CD8-positive, alpha-beta memory T cell (primary cell): ENCODE measurements around the gene VWA5B1. TPM values are rescaled to one million over a fixed set of nuclear protein-coding genes. Genes with fewer than 3 reads are reported as not detected.

ENCODE experiments used
- CTCF ChIA-PET: fragments of 350-600 bp; sonication (Branson Sonifier 250); formaldehyde crosslinking; loops from one replicate; lab custom pipeline; 2021; ENCODE audit warnings: antibody characterized with exemption; lab: Charles Lee
- POLR2A ChIA-PET: fragments of 350-600 bp; sonication (Branson Sonifier 250); formaldehyde crosslinking; loops from one replicate; lab custom pipeline; 2021; ENCODE audit warnings: antibody characterized with exemption; lab: Charles Lee
- DNase-seq, 5 donors: peaks; one replicate each; pipeline versions ENCODE4 v3.0.0 to v3.0.0-alpha.2; 2020 to 2022; ENCODE audit warnings: mixed read lengths in 1 of 5
- H3K27ac ChIP-seq: one replicate; pipeline ENCODE4 v1.7.0; 2013; ENCODE audit warnings: low read depth, mild to moderate bottlenecking, low read length, moderate library complexity
- H3K27me3 ChIP-seq: 2 replicates; pipeline ENCODE4 v1.7.0; 2013; ENCODE audit warnings: low read length, mild to moderate bottlenecking; ENCODE audit not compliant: insufficient read depth, poor library complexity, severe bottlenecking
- H3K36me3 ChIP-seq: 2 replicates; pipeline ENCODE4 v1.7.0; 2013; ENCODE audit warnings: mild to moderate bottlenecking, low read length, moderate library complexity; ENCODE audit not compliant: insufficient read depth
- H3K4me1 ChIP-seq: 2 replicates; pipeline ENCODE4 v1.7.0; 2013; ENCODE audit warnings: mild to moderate bottlenecking, low read length, moderate library complexity; ENCODE audit not compliant: insufficient read depth
- H3K4me3 ChIP-seq: 2 replicates; pipeline ENCODE4 v1.7.0; 2013; ENCODE audit warnings: mild to moderate bottlenecking, low read length
- H3K9me3 ChIP-seq: 2 replicates; pipeline ENCODE4 v1.7.0; 2013; ENCODE audit warnings: mild to moderate bottlenecking, low read length
- H3K27ac Mint-ChIP-seq, 8 donors: one replicate each; pipeline ENCODE4 v1.8.0; 2020 to 2021; ENCODE audit warnings: mixed read lengths in 8 of 8, mild to moderate bottlenecking in 6 of 8, inconsistent platforms in 3 of 8, moderate library complexity in 3 of 8
- H3K27me3 Mint-ChIP-seq, 2 donors: one replicate each; pipeline ENCODE4 v1.8.0; 2020 to 2021; ENCODE audit warnings: mixed read lengths in 2 of 2, mild to moderate bottlenecking in 1 of 2, moderate library complexity in 1 of 2
- H3K36me3 Mint-ChIP-seq, 3 donors: one replicate each; pipeline ENCODE4 v1.8.0; 2020 to 2021; ENCODE audit warnings: mixed read lengths in 3 of 3, inconsistent platforms in 1 of 3, mild to moderate bottlenecking in 1 of 3
- H3K4me1 Mint-ChIP-seq, 3 donors: one replicate each; pipeline ENCODE4 v1.8.0; 2020 to 2021; ENCODE audit warnings: mixed read lengths in 3 of 3, inconsistent platforms in 1 of 3, mild to moderate bottlenecking in 1 of 3
- H3K4me3 Mint-ChIP-seq, 7 donors: one replicate each; pipeline ENCODE4 v1.8.0; 2020 to 2021; ENCODE audit warnings: mixed read lengths in 7 of 7, mild to moderate bottlenecking in 6 of 7, moderate library complexity in 4 of 7, inconsistent platforms in 2 of 7
- H3K9me3 Mint-ChIP-seq, 5 donors: one replicate each; pipeline ENCODE4 v1.8.0; 2020 to 2022; ENCODE audit warnings: mixed read lengths in 5 of 5, mild to moderate bottlenecking in 3 of 5, moderate library complexity in 2 of 5, inconsistent platforms in 1 of 5
- polyA plus RNA-seq: library from polyadenylated mRNA; unstranded; fragments of 300-500 nt; fragmentation: Illumina TruSeq; gene quantifications from one replicate; pipeline ENCODE4 v1.2.3, GENCODE V29; 2021
- total RNA-seq, 2 experiments: library from RNA; stranded (reverse); gene quantifications; one replicate each; pipeline ENCODE4 v1.2.3, GENCODE V29; 2021

The VWA5B1 gene
- total and polyA plus RNA-seq, 3 experiments from 2014 or later: not detected

DNA sequence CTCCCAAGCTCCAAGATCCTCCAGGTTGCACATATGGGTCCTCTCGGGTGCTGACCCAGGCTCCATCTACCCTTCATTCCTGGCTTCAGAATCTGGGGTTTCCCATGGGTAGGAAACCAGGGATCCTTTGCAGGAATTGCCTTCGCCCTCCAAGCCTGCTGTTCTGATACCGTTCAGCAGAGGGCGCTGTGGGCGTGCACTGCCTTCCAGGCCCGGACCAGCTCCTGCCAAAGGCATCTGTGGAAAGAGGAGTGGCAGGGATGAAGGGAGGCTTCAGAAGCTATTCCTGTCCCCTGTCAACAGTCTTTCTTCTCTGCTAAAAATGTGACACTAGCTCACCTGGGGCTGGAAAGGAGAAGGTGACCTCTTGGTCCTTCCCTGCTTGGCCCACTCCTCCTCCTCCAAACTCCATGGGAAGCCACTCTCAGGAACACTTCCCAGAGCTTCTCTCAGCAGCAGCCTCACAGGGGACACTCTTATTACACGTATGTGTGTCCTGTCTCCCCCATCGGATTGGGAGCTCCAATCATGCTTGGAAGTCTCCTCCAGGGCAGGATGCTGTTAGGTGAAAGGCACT is 71.2 kb downstream of the VWA5B1 start:
- peaks cover 51 to 78% of the 10 kb centered on the region in 2 donors for H3K27me3 Mint-ChIP-seq
- ChIA-PET CTCF (interaction anchor here (0.8 to 1.0 kb wide), 5 partner anchors 13 to 132 kb away, joined by 3 to 4 read pairs (median 3); partner anchors contain the start of gene CAMK2N1), POLR2A (no interaction called here)
- H3K9me3 Mint-ChIP-seq: peaks cover 0 to 2% (median 0%) of the 10 kb centered on the region in 5 donors
- H3K36me3 Mint-ChIP-seq: peaks cover 0 to 5% (median 0%) of the 10 kb centered on the region in 3 donors
- no peak overlapping the region for H3K4me3 Mint-ChIP-seq
- no peaks in the 10 kb centered on the region for H3K36me3 ChIP-seq
- H3K27ac ChIP-seq: no peak overlapping the region
- no peaks in the 10 kb centered on the region for H3K9me3 ChIP-seq
- H3K4me1 ChIP-seq: no peaks in the 10 kb centered on the region
- peak in 2 of 5 donors; percentile 3 to 23 for DNase-seq
- H3K27me3 ChIP-seq: peaks cover 16% of the 10 kb centered on the region
- no peak overlapping the region for H3K27ac Mint-ChIP-seq
- H3K4me3 ChIP-seq: no peak overlapping the region
- peaks cover 4 to 8% (median 7%) of the 10 kb centered on the region in 3 donors for H3K4me1 Mint-ChIP-seq

GRCh38 chr1:20362856-20363255 is 72.2 kb downstream of the VWA5B1 start:
- POLR2A ChIA-PET: no interaction called here
- H3K4me3 Mint-ChIP-seq: no peak overlapping the region
- CTCF ChIA-PET: no interaction called here

DNA sequence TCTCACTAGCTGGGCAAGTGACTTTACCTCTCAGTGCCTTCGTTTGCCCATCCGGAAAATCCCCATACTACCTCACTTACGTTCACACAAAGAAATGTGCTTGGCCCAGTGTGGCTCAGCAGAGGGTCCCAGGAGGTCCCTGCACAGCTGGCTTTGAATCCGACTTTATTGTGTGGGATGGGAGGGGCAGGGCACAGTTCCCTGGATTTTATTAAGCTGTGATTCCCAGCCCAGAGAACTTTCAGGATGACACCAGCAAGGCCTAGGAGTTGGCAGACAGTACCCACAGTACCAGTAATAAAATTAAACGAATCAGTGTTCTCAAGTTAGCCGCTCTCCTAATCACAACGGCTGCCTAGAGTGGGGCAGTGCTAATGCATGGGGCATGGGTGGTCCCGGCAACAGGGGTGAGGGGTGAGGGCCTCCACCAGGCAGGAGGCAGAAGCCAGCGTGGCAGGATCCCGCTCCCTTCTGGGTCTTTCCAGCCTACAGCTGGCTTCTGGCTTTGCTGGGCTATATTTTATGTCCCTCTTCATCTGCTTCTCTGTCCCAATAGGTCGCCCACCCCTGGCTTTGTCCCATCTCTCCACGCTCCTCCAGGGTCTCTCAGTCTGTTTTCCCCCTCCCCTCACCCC is 74.9 kb downstream of the VWA5B1 start:
- H3K9me3 Mint-ChIP-seq: peaks cover 0 to 2% (median 0%) of the 10 kb centered on the region in 5 donors
- no peak overlapping the region for H3K4me3 Mint-ChIP-seq
- POLR2A ChIA-PET: no interaction called here
- Histone ChIP-seq H3K4me1 (no peaks in the 10 kb centered on the region), H3K4me3 (no peak overlapping the region), H3K27ac (no peak overlapping the region), H3K36me3 (no peaks in the 10 kb centered on the region), H3K9me3 (no peaks in the 10 kb centered on the region), H3K27me3 (peaks cover 13% of the 10 kb centered on the region)
- H3K27ac Mint-ChIP-seq: no peak overlapping the region
- H3K4me1 Mint-ChIP-seq: peaks cover 0 to 3% (median 2%) of the 10 kb centered on the region in 3 donors
- peaks cover 53 to 75% of the 10 kb centered on the region in 2 donors for H3K27me3 Mint-ChIP-seq
- H3K36me3 Mint-ChIP-seq: peaks cover 0 to 5% (median 0%) of the 10 kb centered on the region in 3 donors
- DNase-seq: no peak
- CTCF ChIA-PET: no interaction called here

More at GRCh38 chr1:20362856-20363255, 72.2 kb downstream of the VWA5B1 start:
- Histone ChIP-seq H3K4me1 (no peaks in the 10 kb centered on the region), H3K27ac (no peak overlapping the region), H3K27me3 (peaks cover 16% of the 10 kb centered on the region), H3K4me3 (no peak overlapping the region), H3K9me3 (no peaks in the 10 kb centered on the region), H3K36me3 (no peaks in the 10 kb centered on the region)
- Mint-ChIP-seq H3K27me3 (peaks cover 56 to 78% of the 10 kb centered on the region in 2 donors), H3K9me3 (peaks cover 0 to 2% (median 0%) of the 10 kb centered on the region in 5 donors), H3K4me1 (peaks cover 8 to 9% (median 8%) of the 10 kb centered on the region in 3 donors), H3K27ac (no peak overlapping the region), H3K36me3 (peaks cover 0 to 5% (median 0%) of the 10 kb centered on the region in 3 donors)
- no peak for DNase-seq

GRCh38 chr1:20366056-20366462 is 75.4 kb downstream of the VWA5B1 start:
- Mint-ChIP-seq H3K27me3 (peaks cover 50 to 75% of the 10 kb centered on the region in 2 donors), H3K27ac (no peak overlapping the region), H3K36me3 (peaks cover 0 to 5% (median 0%) of the 10 kb centered on the region in 3 donors), H3K4me3 (no peak overlapping the region), H3K9me3 (peaks cover 0 to 2% (median 0%) of the 10 kb centered on the region in 5 donors), H3K4me1 (peaks cover 0 to 3% (median 2%) of the 10 kb centered on the region in 3 donors)
- CTCF ChIA-PET: no interaction called here
- DNase-seq: no peak
- POLR2A ChIA-PET: no interaction called here
- Histone ChIP-seq H3K27me3 (peaks cover 13% of the 10 kb centered on the region), H3K27ac (no peak overlapping the region), H3K9me3 (no peaks in the 10 kb centered on the region), H3K4me1 (no peaks in the 10 kb centered on the region), H3K36me3 (no peaks in the 10 kb centered on the region), H3K4me3 (no peak overlapping the region)

DNA sequence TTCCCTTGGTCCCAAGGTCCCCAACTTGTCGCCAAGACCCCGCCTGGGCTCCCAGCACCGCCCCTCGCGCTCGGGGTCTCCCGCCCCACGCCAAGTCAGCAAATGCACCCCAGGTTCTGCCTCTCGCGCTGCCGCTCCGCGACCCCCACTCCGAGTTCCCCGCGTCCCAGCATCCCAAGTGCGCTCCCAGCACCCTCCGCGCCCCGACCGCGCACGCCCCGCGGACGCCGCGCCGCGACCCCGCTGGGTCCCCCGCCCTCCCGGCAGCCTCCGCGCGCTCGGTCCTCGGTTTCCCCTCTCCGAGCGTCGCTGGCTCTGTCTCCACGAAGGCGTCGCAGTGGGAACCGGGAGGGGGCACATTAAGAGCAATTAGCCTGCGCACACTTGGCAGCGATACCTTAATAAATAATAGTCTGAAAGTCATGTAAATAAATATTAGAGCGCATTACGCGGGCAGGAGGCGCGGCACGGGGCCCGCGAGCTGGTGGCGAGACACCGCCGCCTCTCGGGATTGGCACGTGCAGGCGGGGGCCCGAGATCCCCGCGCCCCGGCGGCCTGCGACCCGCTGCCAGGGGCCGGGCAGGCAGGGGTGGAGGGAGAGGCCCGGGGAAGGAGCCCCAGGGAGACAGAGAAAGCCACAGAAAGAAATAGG is 75.9 kb downstream of the VWA5B1 start:
- H3K4me1 Mint-ChIP-seq: peaks cover 0 to 3% (median 2%) of the 10 kb centered on the region in 3 donors
- no peaks in the 10 kb centered on the region for H3K36me3 ChIP-seq
- no peak overlapping the region for H3K27ac ChIP-seq
- H3K9me3 Mint-ChIP-seq: peaks cover 0 to 2% (median 0%) of the 10 kb centered on the region in 5 donors
- H3K27me3 Mint-ChIP-seq: peaks cover 48 to 74% of the 10 kb centered on the region in 2 donors
- H3K27me3 ChIP-seq: peaks cover 13% of the 10 kb centered on the region
- H3K36me3 Mint-ChIP-seq: peaks cover 0 to 5% (median 0%) of the 10 kb centered on the region in 3 donors
- no peak overlapping the region for H3K27ac Mint-ChIP-seq
- CTCF ChIA-PET: no interaction called here
- H3K4me1 ChIP-seq: no peaks in the 10 kb centered on the region
- POLR2A ChIA-PET: no interaction called here
- H3K4me3 Mint-ChIP-seq: no peak overlapping the region
- H3K4me3 ChIP-seq: no peak overlapping the region
- no peak for DNase-seq
- H3K9me3 ChIP-seq: no peaks in the 10 kb centered on the region

DNA sequence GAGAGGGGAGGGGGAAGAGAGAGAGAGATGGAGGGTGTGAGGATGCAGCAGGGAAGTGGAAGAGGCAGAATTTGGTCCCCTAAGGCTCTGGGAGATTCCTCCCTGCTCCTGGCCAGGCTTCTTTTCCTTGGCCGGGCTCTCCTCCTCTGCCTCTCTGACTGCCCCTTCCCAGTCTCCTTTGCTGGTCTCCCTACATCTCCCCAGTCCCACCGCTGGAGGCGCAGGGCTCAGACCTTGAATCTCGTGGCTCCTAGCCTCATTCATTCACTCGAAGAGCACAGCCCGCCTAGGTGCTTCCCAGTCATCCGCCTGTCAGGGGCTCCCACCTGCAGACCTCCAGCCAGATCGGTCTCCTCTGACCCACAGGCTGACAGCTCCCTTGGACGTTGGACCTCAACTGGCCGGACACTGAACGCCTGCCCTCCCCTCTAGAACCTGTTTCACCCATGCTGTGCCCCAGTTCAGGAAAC is 76.5 kb downstream of the VWA5B1 start:
- peaks cover 0 to 4% (median 0%) of the 10 kb centered on the region in 3 donors for H3K36me3 Mint-ChIP-seq
- no peak overlapping the region for H3K27ac Mint-ChIP-seq
- CTCF ChIA-PET: no interaction called here
- POLR2A ChIA-PET: no interaction called here
- Histone ChIP-seq H3K27ac (no peak overlapping the region), H3K27me3 (peaks cover 8% of the 10 kb centered on the region), H3K9me3 (no peaks in the 10 kb centered on the region), H3K4me1 (no peaks in the 10 kb centered on the region), H3K4me3 (no peak overlapping the region), H3K36me3 (no peaks in the 10 kb centered on the region)
- DNase-seq: no peak
- H3K4me1 Mint-ChIP-seq: peaks cover 0 to 3% (median 2%) of the 10 kb centered on the region in 3 donors
- H3K27me3 Mint-ChIP-seq: peaks cover 45 to 77% of the 10 kb centered on the region in 2 donors
- no peak overlapping the region for H3K4me3 Mint-ChIP-seq
- H3K9me3 Mint-ChIP-seq: peaks cover 0 to 2% (median 0%) of the 10 kb centered on the region in 5 donors

GRCh38 chr1:20367626-20368025 is 77.0 kb downstream of the VWA5B1 start:
- CTCF ChIA-PET: no interaction called here
- Histone ChIP-seq H3K4me1 (no peaks in the 10 kb centered on the region), H3K9me3 (no peaks in the 10 kb centered on the region), H3K27me3 (peaks cover 8% of the 10 kb centered on the region), H3K4me3 (no peak overlapping the region), H3K36me3 (no peaks in the 10 kb centered on the region), H3K27ac (no peak overlapping the region)
- peaks cover 0 to 3% (median 2%) of the 10 kb centered on the region in 3 donors for H3K4me1 Mint-ChIP-seq
- no peaks in the 10 kb centered on the region for H3K36me3 Mint-ChIP-seq
- H3K27ac Mint-ChIP-seq: no peak overlapping the region
- no peak overlapping the region for H3K4me3 Mint-ChIP-seq
- peaks cover 40 to 75% of the 10 kb centered on the region in 2 donors for H3K27me3 Mint-ChIP-seq
- POLR2A ChIA-PET: no interaction called here
- H3K9me3 Mint-ChIP-seq: peaks cover 0 to 2% (median 0%) of the 10 kb centered on the region in 5 donors
- no peak for DNase-seq
